GM18517 (cell line): ENCODE measurements around the gene MAP2K1.
A peak's percentile ranks its signal among the peaks of the same experiment; 100 is the strongest.
"Not testable (repeated sequence)": the region's sequence is repeated elsewhere in the genome, so short reads cannot be mapped to it uniquely, and the experiment has no call there.

Experiments used
- ATAC-seq: cut with Tn5 transposase; IDR thresholded peaks from one replicate; pipeline ENCODE4 v1.9.1; 2021; ENCODE audit warnings: mild to moderate bottlenecking, moderate library complexity; ENCODE audit not compliant: unreplicated experiment

The MAP2K1 gene

GRCh38 chr15:66386204-66387123 lies at the start of gene MAP2K1:
Gene MAP2K1, plus strand, starts transcription at chr15:66386912. Its CDS starts 436 bp downstream, at chr15:66387348.
- ATAC-seq, result peak; percentile 68

DNA sequence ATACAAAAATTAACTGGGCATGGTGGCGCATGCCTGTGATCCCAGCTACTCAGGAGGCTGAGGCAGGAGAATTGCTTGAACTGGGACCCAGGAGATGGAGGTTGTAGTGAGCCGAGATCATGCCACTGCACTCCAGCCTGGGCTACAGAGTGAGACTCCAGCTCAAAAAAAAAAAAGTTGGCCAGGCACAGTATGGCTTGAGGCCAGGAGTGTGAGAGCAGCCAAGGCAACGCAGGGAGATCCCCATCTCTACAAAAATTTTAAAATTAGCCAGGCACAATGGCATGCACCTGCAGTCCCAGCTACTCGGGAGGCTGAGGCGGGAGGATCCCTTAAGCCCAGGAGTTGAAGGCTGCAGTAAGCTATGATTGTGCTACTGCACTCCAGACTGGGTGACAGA lies 38.2 kb upstream of the MAP2K1 start:
- ATAC-seq, result not testable (repeated sequence)

DNA sequence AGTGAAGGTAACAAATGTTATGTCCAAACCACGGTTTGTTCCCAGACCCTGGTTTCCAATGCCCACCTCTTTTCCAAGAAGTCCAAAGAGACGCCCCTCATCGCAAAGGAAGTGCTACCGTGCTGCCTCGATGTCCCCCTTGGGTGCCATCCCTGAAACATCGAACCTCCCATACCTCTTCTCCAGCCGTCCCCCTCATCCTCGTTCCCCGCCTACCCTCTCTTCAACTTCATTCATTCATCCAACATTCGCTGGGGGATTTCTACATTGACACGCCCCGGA lies 30.7 kb upstream of the MAP2K1 start:
- no peak for ATAC-seq

- ATAC-seq, result peak; percentile 91
Observed at GRCh38 chr15:66356359-66357236, 30.1 kb upstream of the MAP2K1 start, which contains the start of gene TIPIN. Gene TIPIN, minus strand, starts transcription at chr15:66356685. Its CDS starts 3,738 bp downstream, at chr15:66352947.

GRCh38 chr15:66359740-66360139 lies 27.0 kb upstream of the MAP2K1 start:
- ATAC-seq, result no peak

GRCh38 chr15:66361745-66362460 lies 24.8 kb upstream of the MAP2K1 start:
- not testable (repeated sequence) for ATAC-seq

DNA sequence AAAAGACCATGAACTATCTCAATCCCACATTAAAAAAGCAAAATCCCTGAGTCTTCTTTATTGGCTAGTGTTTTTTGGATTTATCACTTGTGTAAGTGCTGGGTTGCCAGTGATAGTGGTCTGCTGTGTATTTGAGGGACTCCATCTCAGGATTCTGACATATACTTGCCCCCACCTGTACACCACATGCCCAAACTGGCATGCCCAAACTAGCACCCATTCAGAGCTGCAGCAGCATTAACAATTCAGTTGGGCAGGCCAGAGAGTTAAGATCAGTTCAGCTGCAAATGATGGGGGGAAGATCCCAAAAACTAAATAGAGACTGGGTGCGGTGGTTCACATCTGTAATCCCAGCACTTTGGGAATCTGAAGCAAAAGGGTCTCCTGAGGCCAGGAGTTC lies 23.9 kb upstream of the MAP2K1 start:
- ATAC-seq, result no peak

GRCh38 chr15:66364944-66365528 lies 21.7 kb upstream of the MAP2K1 start:
- no peak for ATAC-seq

GRCh38 chr15:66369773-66370651 lies 16.7 kb upstream of the MAP2K1 start:
- no peak for ATAC-seq

GRCh38 chr15:66374179-66374578 lies 12.5 kb upstream of the MAP2K1 start:
- ATAC-seq, result no peak

DNA sequence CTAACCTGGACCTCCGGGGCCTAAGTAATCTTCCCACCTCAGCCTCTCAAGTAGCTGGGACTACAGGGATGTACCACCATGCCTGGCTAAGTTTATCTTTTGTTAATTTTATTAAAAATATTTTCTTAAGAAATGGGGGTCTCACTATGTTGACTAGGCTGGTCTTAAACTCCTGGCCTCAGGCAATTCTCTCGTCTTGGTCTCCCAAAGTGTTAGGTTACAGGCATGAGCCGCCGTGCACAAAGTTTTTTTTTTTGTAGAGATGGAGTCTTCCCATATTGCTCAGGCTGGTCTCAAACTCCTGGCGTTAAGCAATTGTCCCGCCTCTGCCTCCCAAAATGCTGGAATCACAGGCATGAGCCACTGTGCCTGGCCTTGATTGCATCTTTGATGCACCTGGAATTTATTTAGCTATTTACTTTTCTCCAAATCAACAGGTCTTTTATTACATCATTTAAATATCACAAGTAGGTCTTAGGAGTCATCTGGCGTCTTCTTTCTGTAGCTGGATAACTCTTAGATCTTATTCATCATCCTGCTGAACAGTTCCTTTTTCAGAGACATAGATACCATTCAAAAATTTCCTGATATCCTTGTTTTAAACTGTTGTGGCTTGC lies 7.8 kb upstream of the MAP2K1 start:
- ATAC-seq, result no peak

- ATAC-seq, result not testable (repeated sequence)
Observed at GRCh38 chr15:66381376-66381775, 5.3 kb upstream of the MAP2K1 start.

DNA sequence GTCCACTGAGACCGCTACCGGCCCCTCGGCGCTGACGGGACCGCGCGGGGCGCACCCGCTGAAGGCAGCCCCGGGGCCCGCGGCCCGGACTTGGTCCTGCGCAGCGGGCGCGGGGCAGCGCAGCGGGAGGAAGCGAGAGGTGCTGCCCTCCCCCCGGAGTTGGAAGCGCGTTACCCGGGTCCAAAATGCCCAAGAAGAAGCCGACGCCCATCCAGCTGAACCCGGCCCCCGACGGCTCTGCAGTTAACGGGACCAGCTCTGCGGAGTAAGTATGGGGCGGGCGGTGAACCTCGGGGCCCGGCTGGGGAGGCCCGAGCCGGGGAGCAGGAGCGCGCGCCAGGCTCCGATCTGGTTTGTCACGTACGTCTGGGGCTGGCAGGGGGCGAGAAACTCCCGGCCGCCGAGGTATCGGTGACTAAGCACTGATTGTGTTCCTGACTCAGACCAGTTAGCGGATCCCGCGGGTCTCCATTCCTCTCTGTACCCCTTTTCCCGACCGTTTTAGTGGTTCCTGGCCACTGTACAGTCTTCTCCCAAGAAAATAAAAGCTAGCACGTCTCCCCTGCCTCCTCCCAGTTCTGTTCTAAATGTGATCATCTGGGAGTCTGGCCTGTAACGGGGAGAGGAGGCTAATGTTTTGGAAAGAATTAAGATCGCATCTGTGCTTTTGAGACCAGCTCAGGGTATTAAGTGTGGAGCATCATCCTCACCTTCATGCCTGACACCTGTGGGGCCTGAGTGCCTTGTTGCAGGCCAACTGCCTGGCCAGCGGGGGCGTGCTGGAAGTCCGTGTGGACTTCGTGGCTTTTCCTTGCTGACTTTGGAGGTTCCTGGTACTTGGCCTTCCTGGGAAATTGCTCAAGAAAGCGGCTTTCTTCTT lies 691 bp downstream of the MAP2K1 start:
- ATAC-seq, result peak; percentile 6

GRCh38 chr15:66388043-66388363 lies 1.3 kb downstream of the MAP2K1 start:
- ATAC-seq, result no peak

DNA sequence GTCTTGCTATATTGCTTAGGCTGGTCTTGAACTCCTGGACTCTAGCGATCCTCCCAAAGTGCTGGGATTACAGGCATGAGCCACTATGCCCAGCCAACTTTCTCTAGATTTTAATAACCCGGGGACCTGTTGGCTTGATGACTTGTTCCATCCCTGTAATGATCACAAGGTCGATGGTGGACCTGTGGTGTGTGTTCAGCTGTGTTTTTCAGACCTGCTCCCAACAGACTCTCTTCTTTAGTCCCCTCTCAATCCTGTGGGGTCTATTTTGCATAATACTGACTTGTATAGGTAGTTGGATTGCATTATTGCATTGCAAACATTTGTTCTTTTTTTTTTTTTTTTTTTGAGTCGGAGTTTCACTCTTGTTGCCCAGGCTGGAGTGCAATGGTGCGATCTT lies 1.9 kb downstream of the MAP2K1 start:
- no peak for ATAC-seq

- ATAC-seq, result peak; percentile 26
Observed at GRCh38 chr15:66389098-66389858, 2.6 kb downstream of the MAP2K1 start.

- no peak for ATAC-seq
Observed at GRCh38 chr15:66389859-66390381, 3.2 kb downstream of the MAP2K1 start.

DNA sequence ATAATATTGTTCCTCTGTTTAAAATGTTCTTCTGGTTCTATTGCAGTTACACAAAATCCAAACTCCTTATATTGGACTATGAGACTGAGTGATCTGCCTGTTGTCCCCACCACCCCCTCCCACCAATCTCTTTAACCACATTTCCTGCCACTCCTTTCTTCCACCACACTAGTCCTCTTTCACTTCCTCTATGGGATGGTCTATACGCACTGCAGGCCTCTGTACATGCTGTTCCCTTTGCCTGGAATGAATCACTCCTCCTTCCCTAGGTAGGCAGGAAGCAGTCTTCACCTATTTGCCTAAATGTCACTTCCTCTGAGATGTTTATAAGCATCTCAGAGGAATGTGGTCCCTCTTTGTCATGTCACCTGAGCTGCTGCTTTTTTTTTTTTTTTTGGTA lies 4.0 kb downstream of the MAP2K1 start:
- ATAC-seq, result no peak
